CD8-positive, alpha-beta memory T cell (primary cell): ENCODE measurements around the gene TMEM19. TPM values are rescaled to one million over a fixed set of nuclear protein-coding genes. Genes with fewer than 3 reads are reported as not detected.
A peak's percentile ranks its signal among the peaks of the same experiment; 100 is the strongest.

Experiments used
- CTCF ChIA-PET: fragments of 350-600 bp; sonication (Branson Sonifier 250); formaldehyde crosslinking; loops from one replicate; lab custom pipeline; 2021; ENCODE audit warnings: antibody characterized with exemption; lab: Charles Lee
- POLR2A ChIA-PET: fragments of 350-600 bp; sonication (Branson Sonifier 250); formaldehyde crosslinking; loops from one replicate; lab custom pipeline; 2021; ENCODE audit warnings: antibody characterized with exemption; lab: Charles Lee
- DNase-seq, 5 donors: peaks; one replicate each; pipeline versions ENCODE4 v3.0.0 to v3.0.0-alpha.2; 2020 to 2022; ENCODE audit warnings: mixed read lengths in 1 of 5
- H3K27ac ChIP-seq: one replicate; pipeline ENCODE4 v1.7.0; 2013; ENCODE audit warnings: low read depth, mild to moderate bottlenecking, low read length, moderate library complexity
- H3K27me3 ChIP-seq: 2 replicates; pipeline ENCODE4 v1.7.0; 2013; ENCODE audit warnings: low read length, mild to moderate bottlenecking; ENCODE audit not compliant: insufficient read depth, poor library complexity, severe bottlenecking
- H3K36me3 ChIP-seq: 2 replicates; pipeline ENCODE4 v1.7.0; 2013; ENCODE audit warnings: mild to moderate bottlenecking, low read length, moderate library complexity; ENCODE audit not compliant: insufficient read depth
- H3K4me1 ChIP-seq: 2 replicates; pipeline ENCODE4 v1.7.0; 2013; ENCODE audit warnings: mild to moderate bottlenecking, low read length, moderate library complexity; ENCODE audit not compliant: insufficient read depth
- H3K4me3 ChIP-seq: 2 replicates; pipeline ENCODE4 v1.7.0; 2013; ENCODE audit warnings: mild to moderate bottlenecking, low read length
- H3K9me3 ChIP-seq: 2 replicates; pipeline ENCODE4 v1.7.0; 2013; ENCODE audit warnings: mild to moderate bottlenecking, low read length
- H3K27ac Mint-ChIP-seq, 8 donors: one replicate each; pipeline ENCODE4 v1.8.0; 2020 to 2021; ENCODE audit warnings: mixed read lengths in 8 of 8, mild to moderate bottlenecking in 6 of 8, inconsistent platforms in 3 of 8, moderate library complexity in 3 of 8
- H3K27me3 Mint-ChIP-seq, 2 donors: one replicate each; pipeline ENCODE4 v1.8.0; 2020 to 2021; ENCODE audit warnings: mixed read lengths in 2 of 2, mild to moderate bottlenecking in 1 of 2, moderate library complexity in 1 of 2
- H3K36me3 Mint-ChIP-seq, 3 donors: one replicate each; pipeline ENCODE4 v1.8.0; 2020 to 2021; ENCODE audit warnings: mixed read lengths in 3 of 3, inconsistent platforms in 1 of 3, mild to moderate bottlenecking in 1 of 3
- H3K4me1 Mint-ChIP-seq, 3 donors: one replicate each; pipeline ENCODE4 v1.8.0; 2020 to 2021; ENCODE audit warnings: mixed read lengths in 3 of 3, inconsistent platforms in 1 of 3, mild to moderate bottlenecking in 1 of 3
- H3K4me3 Mint-ChIP-seq, 7 donors: one replicate each; pipeline ENCODE4 v1.8.0; 2020 to 2021; ENCODE audit warnings: mixed read lengths in 7 of 7, mild to moderate bottlenecking in 6 of 7, moderate library complexity in 4 of 7, inconsistent platforms in 2 of 7
- H3K9me3 Mint-ChIP-seq, 5 donors: one replicate each; pipeline ENCODE4 v1.8.0; 2020 to 2022; ENCODE audit warnings: mixed read lengths in 5 of 5, mild to moderate bottlenecking in 3 of 5, moderate library complexity in 2 of 5, inconsistent platforms in 1 of 5
- polyA plus RNA-seq: library from polyadenylated mRNA; unstranded; fragments of 300-500 nt; fragmentation: Illumina TruSeq; gene quantifications from one replicate; pipeline ENCODE4 v1.2.3, GENCODE V29; 2021
- total RNA-seq, 2 experiments: library from RNA; stranded (reverse); gene quantifications; one replicate each; pipeline ENCODE4 v1.2.3, GENCODE V29; 2021

Gene TMEM19
- total and polyA plus RNA-seq, 3 experiments from 2014 or later: 18.6 to 33.6 (median 21.4) TPM

DNA sequence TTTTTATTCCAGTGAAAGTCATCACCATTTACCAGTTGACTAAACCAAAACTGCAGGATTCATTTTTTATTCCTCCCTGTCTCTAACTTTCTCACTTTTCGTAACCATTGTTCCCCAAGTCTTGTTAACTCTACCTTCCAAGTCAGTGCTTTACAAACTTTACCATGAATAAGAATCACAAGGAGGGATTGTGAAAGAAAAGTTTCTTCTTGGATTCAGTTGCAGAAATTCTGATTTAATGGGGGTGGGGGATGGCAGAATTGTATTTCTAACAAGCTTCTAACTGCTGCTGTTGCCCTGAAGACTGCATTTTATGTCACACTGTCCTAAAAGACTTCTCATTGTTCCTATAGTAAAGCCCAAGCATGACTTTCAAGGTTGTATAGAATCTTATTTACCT lies 63.8 kb downstream of the TMEM19 start:
- Histone ChIP-seq H3K4me1 (peaks cover 6% of the 10 kb centered on the region), H3K36me3 (no peaks in the 10 kb centered on the region), H3K27ac (no peak overlapping the region), H3K27me3 (no peaks in the 10 kb centered on the region), H3K4me3 (no peak overlapping the region), H3K9me3 (no peaks in the 10 kb centered on the region)
- ChIA-PET POLR2A (no interaction called here), CTCF (interaction anchor here (1.6 to 2.0 kb wide), 2 partner anchors 11 to 21 kb away, joined by 4 to 6 read pairs; no protein-coding TSS in a partner anchor)
- DNase-seq: no peak
- Mint-ChIP-seq H3K27me3 (peaks cover 19 to 31% of the 10 kb centered on the region in 2 donors), H3K27ac (no peak overlapping the region), H3K36me3 (peaks cover 0 to 1% (median 0%) of the 10 kb centered on the region in 3 donors), H3K9me3 (no peaks in the 10 kb centered on the region), H3K4me1 (peaks cover 7 to 8% (median 8%) of the 10 kb centered on the region in 3 donors), H3K4me3 (no peak overlapping the region)

DNA sequence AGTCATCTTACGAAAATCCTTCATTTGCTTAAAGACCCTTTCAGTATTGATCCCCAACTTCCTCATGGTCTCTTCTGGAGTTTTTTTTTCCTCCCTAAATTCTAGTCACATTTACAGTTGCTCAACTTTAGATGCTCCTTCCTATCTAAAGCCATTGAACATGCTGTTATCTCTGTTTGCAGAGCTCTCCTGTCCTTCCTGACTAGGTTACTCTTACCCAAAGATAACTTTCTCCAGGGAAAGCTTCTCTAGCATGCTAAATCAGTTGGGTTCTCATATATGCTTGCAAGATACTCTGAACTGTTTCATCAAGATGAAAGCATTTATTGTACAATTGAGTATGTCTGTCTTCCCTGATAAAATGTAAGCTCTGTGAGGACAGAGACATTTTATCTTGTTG lies 67.0 kb downstream of the TMEM19 start:
- ChIA-PET CTCF (no interaction called here), POLR2A (no interaction called here)
- Histone ChIP-seq H3K9me3 (no peaks in the 10 kb centered on the region), H3K4me3 (no peak overlapping the region), H3K36me3 (no peaks in the 10 kb centered on the region), H3K27me3 (no peaks in the 10 kb centered on the region), H3K27ac (no peak overlapping the region), H3K4me1 (peaks cover 22% of the 10 kb centered on the region)
- DNase-seq: no peak
- Mint-ChIP-seq H3K27ac (peak overlapping the region in 1 of 8 donors; percentile 14), H3K36me3 (peaks cover 0 to 23% (median 5%) of the 10 kb centered on the region in 3 donors), H3K27me3 (peaks cover 16 to 28% of the 10 kb centered on the region in 2 donors), H3K9me3 (peaks cover 0 to 2% (median 0%) of the 10 kb centered on the region in 5 donors), H3K4me3 (peak overlapping the region in 1 of 7 donors; percentile 64), H3K4me1 (peaks cover 28 to 34% (median 31%) of the 10 kb centered on the region in 3 donors)

Other genes with a start within 250 kb of the TMEM19 start
- gene LGR5, start 246.3 kb upstream of the TMEM19 start, total RNA-seq: not detected
- gene LGR5, start 246.3 kb upstream of the TMEM19 start, polyA plus RNA-seq: not detected
- 10 to 100 TPM; 37.5 to 42.6 TPM for gene ZFC3H1, start 22.2 kb upstream of the TMEM19 start, total RNA-seq
- gene ZFC3H1, start 22.2 kb upstream of the TMEM19 start, polyA plus RNA-seq: 27.9 TPM
- gene THAP2, start 21.8 kb upstream of the TMEM19 start, total RNA-seq: 1 to 10 TPM; 7.8 to 8.6 TPM
- gene THAP2, start 21.8 kb upstream of the TMEM19 start, polyA plus RNA-seq: 5.2 TPM
- 100 to 1,000 TPM; 100 to 106 TPM for gene RAB21, start 68.8 kb downstream of the TMEM19 start, total RNA-seq
- 39.3 TPM for gene RAB21, start 68.8 kb downstream of the TMEM19 start, polyA plus RNA-seq
- 10 to 100 TPM; 38.1 to 39.5 TPM for gene TBC1D15, start 153.7 kb downstream of the TMEM19 start, total RNA-seq
- gene TBC1D15, start 153.7 kb downstream of the TMEM19 start, polyA plus RNA-seq: 36.6 TPM